Keratinocyte (primary cell): ENCODE measurements around the gene NPM1. TPM values are rescaled to one million over a fixed set of nuclear protein-coding genes. Genes with fewer than 3 reads are reported as not detected.

Experiments
- DNase-seq: peaks from one replicate; pipeline ENCODE4 v3.0.0-alpha.2; 2011; ENCODE audit warnings: low read depth, missing footprints, low spot score
- FAIRE-seq: peaks from 2 replicates; lab custom pipeline; 2011; peaks lifted over from hg19 to GRCh38; lab: Jason Lieb, UNC
- H2AFZ ChIP-seq: 2 replicates; pipeline ENCODE4 v1.6.0; 2012; ENCODE audit warnings: low read length, control low read depth, inconsistent platforms; ENCODE audit not compliant: control insufficient read depth
- H3K27ac ChIP-seq: 2 replicates; pipeline ENCODE4 v1.5.1; 2011; ENCODE audit warnings: low read length; ENCODE audit not compliant: control insufficient read depth, insufficient read depth
- H3K27me3 ChIP-seq: 3 replicates; pipeline ENCODE4 v1.6.0; 2011; ENCODE audit warnings: low read length; ENCODE audit not compliant: control insufficient read depth, insufficient read depth; ENCODE audit errors: extremely low read depth
- H3K36me3 ChIP-seq, 2 experiments: 2 replicates in 1 of 2; 3 replicates in 1 of 2; pipeline ENCODE4 v1.5.1; 2011; ENCODE audit warnings: low read length in 2 of 2, mild to moderate bottlenecking in 1 of 2; ENCODE audit not compliant: control insufficient read depth in 2 of 2, insufficient read depth in 2 of 2; ENCODE audit errors: extremely low read depth in 1 of 2
- H3K4me1 ChIP-seq: 3 replicates; pipeline ENCODE4 v1.5.1; 2011; ENCODE audit warnings: low read length; ENCODE audit not compliant: control insufficient read depth, insufficient read depth; ENCODE audit errors: extremely low read depth
- H3K4me2 ChIP-seq: 3 replicates; pipeline ENCODE4 v1.6.0; 2011; ENCODE audit warnings: low read depth, low read length; ENCODE audit not compliant: control insufficient read depth, insufficient read depth; ENCODE audit errors: extremely low read depth
- H3K4me3 ChIP-seq, 3 experiments: fragments of 200-600 bp in 1 of 3; sonication (generic) in 1 of 3; 2 replicates in 2 of 3; 3 replicates in 1 of 3; pipeline ENCODE4 v1.5.1; 2011 to 2016; ENCODE audit warnings: low read length in 3 of 3, mild to moderate bottlenecking in 3 of 3, control low read depth in 2 of 3, inconsistent platforms in 1 of 3, low read depth in 1 of 3, mixed read lengths in 1 of 3, mixed run types in 1 of 3, moderate library complexity in 1 of 3; ENCODE audit not compliant: control insufficient read depth in 2 of 3, insufficient read depth in 2 of 3; ENCODE audit errors: extremely low read depth in 1 of 3
- H3K79me2 ChIP-seq: 2 replicates; pipeline ENCODE4 v1.6.0; 2012; ENCODE audit warnings: low read length; ENCODE audit not compliant: control insufficient read depth, insufficient read depth
- H3K9ac ChIP-seq: 3 replicates; pipeline ENCODE4 v1.6.0; 2011; ENCODE audit warnings: low read length; ENCODE audit not compliant: control insufficient read depth, insufficient read depth; ENCODE audit errors: extremely low read depth
- H3K9me1 ChIP-seq: 3 replicates; pipeline ENCODE4 v1.6.0; 2011; ENCODE audit warnings: low read length; ENCODE audit not compliant: control insufficient read depth, insufficient read depth; ENCODE audit errors: extremely low read depth
- H3K9me3 ChIP-seq: 2 replicates; pipeline ENCODE4 v1.5.1; 2012; ENCODE audit warnings: low read depth, low read length; ENCODE audit not compliant: control insufficient read depth
- H4K20me1 ChIP-seq: 3 replicates; pipeline ENCODE4 v1.6.0; 2011; ENCODE audit warnings: low read length; ENCODE audit not compliant: control insufficient read depth, insufficient read depth; ENCODE audit errors: extremely low read depth
- CTCF ChIP-seq, 3 experiments: IDR thresholded peaks in 1 of 3; conservative IDR thresholded peaks in 1 of 3; optimal IDR thresholded peaks in 1 of 3; 2 replicates in 2 of 3; 3 replicates in 1 of 3; pipeline versions ENCODE3 to v1.5.1; 2011; ENCODE audit warnings: low read length in 3 of 3, mild to moderate bottlenecking in 3 of 3, moderate library complexity in 2 of 3, control low read depth in 1 of 3, inconsistent platforms in 1 of 3; ENCODE audit not compliant: insufficient read depth in 2 of 3; ENCODE audit errors: extremely low read depth in 1 of 3
- EZH2 ChIP-seq: IDR thresholded peaks from one replicate; pipeline ENCODE4 v1.6.1; 2012; ENCODE audit warnings: inconsistent platforms, mild to moderate bottlenecking, low read length, moderate library complexity
- dilution Hi-C: fragments of 300-500 bp; cut with MboI; formaldehyde crosslinking; loops from one replicate; pipeline ENCODE4 v1.7.0; 2020; ENCODE audit warnings: low sequenced_read_pairs; ENCODE audit not compliant: extremely low pct_ligation_motif_present
- polyA plus RNA-seq, 5 experiments: library from polyadenylated mRNA; depleted of rRNA in 3 of 5; stranded (reverse) in 3 of 5; stranded (forward) in 1 of 5; unstranded in 1 of 5; fragments of >200 nt; gene quantifications; 1 replicate in 1 of 5; 2 replicates in 3 of 5; 3 replicates in 1 of 5; pipeline versions ENCODE4 v1.2.1 to v1.2.3, GENCODE V29; 2011 to 2012; ENCODE audit warnings: missing spikeins in 2 of 5, low read depth in 1 of 5, low replicate concordance in 1 of 5

NPM1 gene
- polyA plus RNA-seq, 1 donor (not counting 4 experiments of a cell fraction or from before 2014, with no cell fraction given) = 2,398 TPM

- FAIRE-seq = no peak
- no peak overlapping the region for H2AFZ ChIP-seq
- TF ChIP-seq CTCF (optimal IDR thresholded peaks at IDR 0.05 in 1 of 3, IDR thresholded peaks at IDR 0.05 in 1 of 3, conservative IDR thresholded peaks at IDR 0.05 in 1 of 3; ENCODE audit: extremely low read depth in 1 of 3, insufficient read depth in 2 of 3, low read length in 3 of 3) (no peak), EZH2 (no peak)
These were observed 58.2 kb downstream of the NPM1 start for GRCh38 chr5:171445644-171446516.

DNA sequence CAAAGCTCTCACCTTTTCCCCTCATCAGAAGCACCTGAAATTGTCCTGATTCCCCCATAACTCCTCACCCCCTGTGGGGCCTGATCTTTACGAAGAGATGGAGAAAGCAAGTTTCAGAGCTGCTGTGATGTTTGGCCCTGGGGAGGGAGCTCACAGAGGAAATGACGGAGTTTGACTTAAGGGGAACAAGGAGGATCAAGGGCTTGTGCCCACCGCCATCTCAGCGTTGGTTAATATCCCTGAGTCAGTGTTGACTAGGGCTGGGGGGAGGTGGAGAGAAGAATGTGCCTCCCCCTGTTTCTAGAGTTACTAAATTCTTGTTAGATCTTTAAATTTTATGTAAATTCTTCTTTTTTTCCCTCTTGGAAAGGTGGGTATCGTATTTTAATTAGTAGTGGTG, 59.6 kb downstream of the NPM1 start:
- H3K27me3 ChIP-seq = peaks cover 4% of the 10 kb centered on the region
- H3K36me3 ChIP-seq = no peaks in the 10 kb centered on the region
- no peak overlapping the region for H3K27ac ChIP-seq
- DNase-seq (no peak), FAIRE-seq (no peak)
- H3K4me3 ChIP-seq = no peak overlapping the region
- no peak for TF ChIP-seq EZH2
- TF ChIP-seq CTCF (optimal IDR thresholded peaks at IDR 0.05 in 1 of 3, IDR thresholded peaks at IDR 0.05 in 1 of 3, conservative IDR thresholded peaks at IDR 0.05 in 1 of 3; ENCODE audit: extremely low read depth in 1 of 3, insufficient read depth in 2 of 3, low read length in 3 of 3) = no peak
- H3K79me2 ChIP-seq = no peaks in the 10 kb centered on the region
- H3K4me2 ChIP-seq = no peak overlapping the region
- no peak overlapping the region for H2AFZ ChIP-seq
- peaks cover 2% of the 10 kb centered on the region for H3K4me1 ChIP-seq
- dilution Hi-C loops = no loop called here
- H3K9ac ChIP-seq = no peak overlapping the region
- H4K20me1 ChIP-seq = no peaks in the 10 kb centered on the region
- no peaks in the 10 kb centered on the region for H3K9me1 ChIP-seq
- no peaks in the 10 kb centered on the region for H3K9me3 ChIP-seq

More at GRCh38 chr5:171445644-171446516, 58.2 kb downstream of the NPM1 start:
- no peaks in the 10 kb centered on the region for H3K36me3 ChIP-seq
- peaks cover 2% of the 10 kb centered on the region for H3K4me1 ChIP-seq
- no peaks in the 10 kb centered on the region for H3K9me1 ChIP-seq
- H3K9me3 ChIP-seq = no peaks in the 10 kb centered on the region
- no peak overlapping the region for H3K9ac ChIP-seq
- no peak overlapping the region for H3K4me3 ChIP-seq
- H4K20me1 ChIP-seq = no peaks in the 10 kb centered on the region
- no peak overlapping the region for H3K4me2 ChIP-seq
- no peaks in the 10 kb centered on the region for H3K79me2 ChIP-seq
- no peak overlapping the region for H3K27ac ChIP-seq
- H3K27me3 ChIP-seq = peaks cover 9% of the 10 kb centered on the region
- no peak for DNase-seq
- dilution Hi-C loops = no loop called here
